GM23248 (cell line): ENCODE measurements around the gene RASGEF1C. TPM values are rescaled to one million over a fixed set of nuclear protein-coding genes. Genes with fewer than 3 reads are reported as not detected.

ENCODE experiments used
- DNase-seq: peaks from one replicate; pipeline ENCODE4 v3.0.0-alpha.2; 2015
- H2AFZ ChIP-seq: fragments of 200-600 bp; sonication (generic); 2 replicates; pipeline ENCODE4 v1.6.1; 2016; ENCODE audit warnings: antibody characterized with exemption
- H3F3A ChIP-seq: fragments of 200-600 bp; sonication (generic); 2 replicates; pipeline ENCODE4 v1.6.1; 2016; ENCODE audit warnings: mild to moderate bottlenecking, antibody characterized with exemption, mixed run types; ENCODE audit not compliant: insufficient read depth
- H3K27ac ChIP-seq: fragments of 200-600 bp; sonication (generic); 2 replicates; pipeline ENCODE4 v1.5.1; 2016; ENCODE audit warnings: mild to moderate bottlenecking
- H3K27me3 ChIP-seq: fragments of 200-600 bp; sonication (generic); replicated peaks from 2 replicates; pipeline ENCODE4 v1.6.1; 2016; ENCODE audit warnings: mild to moderate bottlenecking; ENCODE audit not compliant: insufficient read depth
- H3K36me3 ChIP-seq: fragments of 200-600 bp; sonication (generic); 2 replicates; pipeline ENCODE4 v1.6.1; 2016; ENCODE audit warnings: low read depth, mild to moderate bottlenecking
- H3K4me1 ChIP-seq: fragments of 200-600 bp; sonication (generic); 2 replicates; pipeline ENCODE4 v1.6.1; 2016; ENCODE audit warnings: mild to moderate bottlenecking; ENCODE audit not compliant: insufficient read depth
- H3K4me2 ChIP-seq: fragments of 200-600 bp; sonication (generic); one replicate; pipeline ENCODE4 v1.6.1; 2016; ENCODE audit warnings: mild to moderate bottlenecking; ENCODE audit not compliant: unreplicated experiment
- H3K4me3 ChIP-seq: fragments of 200-600 bp; sonication (generic); 2 replicates; pipeline ENCODE4 v1.5.1; 2016; ENCODE audit warnings: mild to moderate bottlenecking
- H3K79me2 ChIP-seq: fragments of 200-600 bp; sonication (generic); 2 replicates; pipeline ENCODE4 v1.6.1; 2016; ENCODE audit warnings: mild to moderate bottlenecking; ENCODE audit not compliant: insufficient read depth
- H3K9ac ChIP-seq: fragments of 200-600 bp; sonication (generic); 2 replicates; pipeline ENCODE4 v1.6.1; 2016; ENCODE audit warnings: mild to moderate bottlenecking
- H3K9me2 ChIP-seq: fragments of 200-600 bp; sonication (generic); 2 replicates; pipeline ENCODE4 v1.6.1; 2016; ENCODE audit warnings: mixed run types, mild to moderate bottlenecking, moderate library complexity; ENCODE audit not compliant: insufficient read depth
- H3K9me3 ChIP-seq: fragments of 200-600 bp; sonication (generic); one replicate; pipeline ENCODE4 v1.6.1; 2017; ENCODE audit warnings: low read depth
- H4K20me1 ChIP-seq: fragments of 200-600 bp; sonication (generic); 2 replicates; pipeline ENCODE4 v1.6.0; 2016; ENCODE audit not compliant: insufficient read depth
- EZH2 ChIP-seq: fragments of 200-600 bp; sonication (generic); IDR thresholded peaks from 2 replicates; pipeline ENCODE4 v1.6.1; 2018; ENCODE audit warnings: antibody characterized with exemption, mild to moderate bottlenecking; ENCODE audit not compliant: insufficient read depth, poor library complexity, severe bottlenecking
- EZH2phosphoT487 ChIP-seq: fragments of 200-600 bp; sonication (generic); IDR thresholded peaks from 2 replicates; pipeline ENCODE4 v1.6.1; 2018; ENCODE audit warnings: antibody characterized with exemption, moderate library complexity, mild to moderate bottlenecking, low read depth; ENCODE audit not compliant: insufficient read depth
- WGBS, 2 experiments: methylation state at CpG; one replicate each; pipeline ENCODE4 v1.1.6; 2015 to 2017; ENCODE audit warnings: low lambda C conversion rate in 2 of 2, low coverage in 1 of 2; ENCODE audit errors: missing lambda C conversion rate in 2 of 2; 5-methylcytosine and 5-hydroxymethylcytosine counted together
- in situ Hi-C: fragments of 300-500 bp; cut with MboI; formaldehyde crosslinking; loops from 2 replicates; pipeline ENCODE4 v1.15.0; 2020
- polyA plus RNA-seq: library from polyadenylated mRNA; unstranded; fragments of >200 nt; fragmentation: Nextera tagmentation; extraction: Ambion mirVana; gene quantifications from 2 replicates; pipeline ENCODE4 v1.2.1, GENCODE V29; 2016
- total RNA-seq: library from RNA; depleted of rRNA; stranded (reverse); fragments of >200 nt; shearing (Covaris generic); gene quantifications from 2 replicates; pipeline ENCODE4 v1.2.3, GENCODE V29; 2014

The RASGEF1C gene
- total and polyA plus RNA-seq, 2 experiments from 2014 or later = not detected

GRCh38 chr5:180072556-180072955 is 136.5 kb downstream of the RASGEF1C start:
- WGBS, 2 experiments = 68 to 70% methylated on average over 22 to 25 of the region's 25 CpGs
- no peak overlapping the region for H3K27ac ChIP-seq

GRCh38 chr5:180072256-180072548 is 136.8 kb downstream of the RASGEF1C start:
- H3K79me2 ChIP-seq = peaks cover 36% of the 10 kb centered on the region
- H3K4me1 ChIP-seq = peaks cover 12% of the 10 kb centered on the region; the same call in 1 of the 2 replicates
- no peak for DNase-seq
- H3K4me2 ChIP-seq = no peak overlapping the region
- no peaks in the 10 kb centered on the region for H3F3A ChIP-seq
- no peaks in the 10 kb centered on the region for H3K36me3 ChIP-seq
- no peaks in the 10 kb centered on the region for H3K9me3 ChIP-seq
- H4K20me1 ChIP-seq = no peaks in the 10 kb centered on the region
- no peaks in the 10 kb centered on the region; the same call in 1 of the 2 replicates for H3K27me3 ChIP-seq
- no peak for TF ChIP-seq EZH2phosphoT487
- TF ChIP-seq EZH2 = no peak
- in situ Hi-C loops = no loop called here
- H3K9ac ChIP-seq = no peak overlapping the region
- no peaks in the 10 kb centered on the region for H3K9me2 ChIP-seq
- H2AFZ ChIP-seq = peak overlapping the region; percentile 89
- 18 to 20% methylated on average over 14 of the region's 14 CpGs for WGBS, 2 experiments
- H3K4me3 ChIP-seq = peak overlapping the region; percentile 89; the same call in 1 of the 2 replicates
- H3K27ac ChIP-seq = peak overlapping the region; percentile 80; the same call in 1 of the 2 replicates

More at GRCh38 chr5:180072556-180072955, 136.5 kb downstream of the RASGEF1C start:
- Histone ChIP-seq H3K4me3 (no peak overlapping the region), H3K4me1 (peaks cover 12% of the 10 kb centered on the region; the same call in 1 of the 2 replicates), H4K20me1 (no peaks in the 10 kb centered on the region), H2AFZ (peak overlapping the region; percentile 89; the same call in 1 of the 2 replicates), H3K9me2 (no peaks in the 10 kb centered on the region), H3K9ac (no peak overlapping the region), H3K4me2 (no peak overlapping the region), H3K79me2 (peaks cover 32% of the 10 kb centered on the region), H3K36me3 (no peaks in the 10 kb centered on the region), H3K27me3 (no peaks in the 10 kb centered on the region; the same call in 1 of the 2 replicates), H3F3A (no peaks in the 10 kb centered on the region), H3K9me3 (no peaks in the 10 kb centered on the region)
- DNase-seq = no peak
- no peak for TF ChIP-seq EZH2phosphoT487
- no peak for TF ChIP-seq EZH2
- in situ Hi-C loops = no loop called here

GRCh38 chr5:180071531-180072255 is 137.3 kb downstream of the RASGEF1C start, which contains the start of gene RNF130:
Gene RNF130, minus strand, starts transcription at chr5:180071759. Its CDS starts 57 bp downstream, at chr5:180071702.
- H3K36me3 ChIP-seq = no peaks in the 10 kb centered on the region
- TF ChIP-seq EZH2phosphoT487 (no peak), EZH2 (no peak)
- H3K4me2 ChIP-seq = peak within 1 kb of the TSS; percentile 92
- peak; percentile 98 for DNase-seq
- H3K9me3 ChIP-seq = no peaks in the 10 kb centered on the region
- H3K4me3 ChIP-seq = peak within 1 kb of the TSS; percentile 89
- 2 to 4% methylated on average over 30 to 37 of the region's 113 CpGs for WGBS, 2 experiments
- no peaks in the 10 kb centered on the region for H3K9me2 ChIP-seq
- peaks cover 12% of the 10 kb centered on the region; the same call in 1 of the 2 replicates for H3K4me1 ChIP-seq
- in situ Hi-C loops = no loop called here
- H2AFZ ChIP-seq = peak within 1 kb of the TSS; percentile 89
- H3K9ac ChIP-seq = peak within 1 kb of the TSS; percentile 92
- no peaks in the 10 kb centered on the region for H4K20me1 ChIP-seq
- no peaks in the 10 kb centered on the region; the same call in 1 of the 2 replicates for H3K27me3 ChIP-seq
- H3K79me2 ChIP-seq = peaks cover 41% of the 10 kb centered on the region
- H3F3A ChIP-seq = no peaks in the 10 kb centered on the region
- peak within 1 kb of the TSS; percentile 80 for H3K27ac ChIP-seq

- Histone ChIP-seq H2AFZ (peak overlapping the region; percentile 87), H3K27ac (peak overlapping the region; percentile 57), H3K9me3 (no peaks in the 10 kb centered on the region), H3K9ac (peak overlapping the region; percentile 92), H3K4me3 (peak overlapping the region; percentile 89), H3K4me1 (peaks cover 12% of the 10 kb centered on the region; the same call in 1 of the 2 replicates), H3K27me3 (no peaks in the 10 kb centered on the region; the same call in 1 of the 2 replicates), H3K9me2 (no peaks in the 10 kb centered on the region), H3K36me3 (no peaks in the 10 kb centered on the region), H4K20me1 (no peaks in the 10 kb centered on the region), H3K79me2 (peaks cover 48% of the 10 kb centered on the region), H3F3A (no peaks in the 10 kb centered on the region), H3K4me2 (peak overlapping the region; percentile 92)
- in situ Hi-C loops = no loop called here
- no peak for TF ChIP-seq EZH2phosphoT487
- TF ChIP-seq EZH2 = no peak
- DNase-seq = peak; percentile 83
- WGBS, 2 experiments = 2% methylated on average over 43 to 47 of the region's 48 CpGs
Measured at GRCh38 chr5:180070756-180071530, 138.1 kb downstream of the RASGEF1C start.
